ENCODE measurements around the gene RPL13. TPM values are rescaled to one million over a fixed set of nuclear protein-coding genes. Genes with fewer than 3 reads are reported as not detected.

RPL13 gene
- polyA plus RNA-seq, 1 donor from 2014 or later: 6,684 TPM

Other genes starting within 250 kb of the RPL13 start
- 11.6 TPM for gene ANKRD11, start 70.1 kb upstream of the RPL13 start, polyA plus RNA-seq
- 47.0 TPM for gene SPG7, start 52.3 kb upstream of the RPL13 start, polyA plus RNA-seq
- not detected for gene CPNE7, start 15.1 kb downstream of the RPL13 start, polyA plus RNA-seq
- gene DPEP1, start 53.0 kb downstream of the RPL13 start, polyA plus RNA-seq: not detected
- gene CHMP1A, start 97.0 kb downstream of the RPL13 start, polyA plus RNA-seq: 63.9 TPM
- 3.5 TPM for gene SPATA33, start 97.2 kb downstream of the RPL13 start, polyA plus RNA-seq
- 24.0 TPM for gene CDK10, start 126.0 kb downstream of the RPL13 start, polyA plus RNA-seq
- gene SPATA2L, start 141.0 kb downstream of the RPL13 start, polyA plus RNA-seq: 12.7 TPM
- gene VPS9D1, start 160.2 kb downstream of the RPL13 start, polyA plus RNA-seq: 1.6 TPM
- gene ZNF276, start 160.9 kb downstream of the RPL13 start, polyA plus RNA-seq: 24.6 TPM

Data from IgD-negative memory B cell (primary cell).